ENCODE results near the gene TMEM121.

The TMEM121 gene

DNA sequence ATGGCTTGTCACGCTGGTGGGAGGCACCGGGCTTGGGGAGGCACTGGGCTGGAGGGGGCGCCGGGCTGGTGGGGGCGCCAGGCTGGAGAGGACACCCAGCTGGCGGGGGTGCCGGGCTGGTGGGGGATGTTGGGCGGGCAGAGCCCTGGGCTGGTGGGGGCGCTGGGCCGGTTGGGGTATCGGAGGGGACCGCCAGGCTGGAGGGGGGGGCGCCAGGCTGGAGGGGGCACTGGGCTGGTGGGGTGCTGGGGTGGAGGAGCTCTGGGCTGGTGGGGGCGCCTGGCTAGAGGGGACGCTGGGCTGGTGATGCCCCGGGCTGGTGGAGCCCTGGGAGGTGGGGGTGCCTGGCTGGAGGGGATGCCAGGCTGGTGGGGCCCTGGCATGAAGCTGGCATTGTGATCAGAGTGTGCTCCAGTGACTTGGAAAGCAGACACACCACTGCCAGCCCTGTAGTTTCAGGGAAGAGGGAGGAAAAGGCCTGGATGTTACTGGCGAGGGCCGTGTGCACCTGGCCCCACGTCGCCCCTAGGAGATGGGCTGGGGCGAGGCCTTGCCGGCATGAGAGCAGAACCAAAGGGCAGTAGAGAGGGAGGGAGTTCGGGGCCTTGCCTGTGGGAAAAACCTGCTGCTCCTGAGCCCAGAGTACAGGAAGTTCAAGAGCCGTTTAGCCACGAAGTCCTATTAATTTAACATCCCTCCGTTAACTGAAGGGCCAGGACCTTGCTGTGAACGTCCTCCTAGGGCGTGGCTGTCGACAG lies 22.3 kb upstream of the TMEM121 start:
- peak overlapping the region; percentile 13; the same call in 1 of the 2 replicates for H3K9ac ChIP-seq
- peak overlapping the region; percentile 52 for H3K27ac ChIP-seq
- H4K20me1 ChIP-seq = no peaks in the 10 kb centered on the region
- peaks cover 12% of the 10 kb centered on the region for H3K36me3 ChIP-seq
- H3K4me1 ChIP-seq = peaks cover 54% of the 10 kb centered on the region
- TF ChIP-seq Cebpa-rat (IDR thresholded peaks at IDR 0.05) = no peak
- no peaks in the 10 kb centered on the region for H3K9me3 ChIP-seq
- no peaks in the 10 kb centered on the region for H3K27me3 ChIP-seq
- H3K4me2 ChIP-seq = peak overlapping the region; percentile 62
- H3K4me3 ChIP-seq = no peak overlapping the region

DNA sequence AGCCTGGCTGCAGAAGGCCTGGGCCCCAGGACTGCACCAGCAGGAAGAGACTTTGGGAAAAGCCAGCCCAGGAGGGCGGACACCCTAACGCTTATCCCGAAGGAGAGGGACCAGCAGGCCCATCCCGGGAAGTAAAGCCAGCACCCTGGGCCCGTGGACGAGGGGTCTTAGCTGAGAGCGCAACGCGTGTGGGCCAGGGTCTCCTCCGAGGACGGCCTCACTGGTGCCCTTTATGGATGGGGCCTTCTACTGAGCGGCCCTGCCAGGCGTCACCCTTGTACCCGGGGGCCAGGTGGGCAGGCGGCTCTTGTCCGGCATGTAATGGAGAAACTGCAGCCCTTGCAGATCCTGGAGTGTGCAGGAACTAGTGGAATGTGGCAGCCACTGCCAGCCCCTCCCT lies 21.3 kb upstream of the TMEM121 start:
- Histone ChIP-seq H4K20me1 (no peaks in the 10 kb centered on the region), H3K27me3 (no peaks in the 10 kb centered on the region), H3K36me3 (peaks cover 3% of the 10 kb centered on the region; the same call in 1 of the 2 replicates), H3K4me3 (no peak overlapping the region), H3K9me3 (no peaks in the 10 kb centered on the region), H3K27ac (peak overlapping the region; percentile 52; the same call in 1 of the 2 replicates), H3K4me1 (peaks cover 54% of the 10 kb centered on the region), H3K9ac (peak overlapping the region; percentile 13), H3K4me2 (peak overlapping the region; percentile 62)
- no peak for TF ChIP-seq Cebpa-rat (IDR thresholded peaks at IDR 0.05)

DNA sequence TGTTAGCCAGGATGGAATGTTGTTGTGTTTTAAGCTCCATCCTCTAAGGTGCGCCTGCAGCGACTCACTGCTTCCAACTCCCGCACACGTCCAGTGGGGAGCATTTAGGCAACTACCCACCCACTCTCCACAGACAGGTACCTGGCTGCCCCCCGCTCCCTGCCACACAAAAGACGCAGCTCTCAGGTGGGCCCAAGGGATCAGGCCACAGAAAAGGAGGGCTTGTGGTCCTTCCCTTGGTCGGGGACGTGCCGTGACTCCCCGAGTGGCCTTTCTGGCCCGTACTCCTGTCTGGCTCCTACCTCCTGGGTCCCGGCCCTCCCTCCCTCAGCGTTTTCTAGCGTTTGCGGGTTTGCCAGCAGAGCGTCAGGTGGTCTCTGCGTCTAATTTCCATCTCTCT lies 19.1 kb upstream of the TMEM121 start:
- H3K27me3 ChIP-seq = no peaks in the 10 kb centered on the region
- H4K20me1 ChIP-seq = no peaks in the 10 kb centered on the region
- no peak for TF ChIP-seq Cebpa-rat (IDR thresholded peaks at IDR 0.05)
- H3K9me3 ChIP-seq = no peaks in the 10 kb centered on the region
- peak overlapping the region; percentile 66 for H3K4me2 ChIP-seq
- H3K4me1 ChIP-seq = peaks cover 59% of the 10 kb centered on the region
- no peak overlapping the region for H3K4me3 ChIP-seq
- H3K9ac ChIP-seq = no peak overlapping the region
- H3K27ac ChIP-seq = no peak overlapping the region
- no peaks in the 10 kb centered on the region for H3K36me3 ChIP-seq

DNA sequence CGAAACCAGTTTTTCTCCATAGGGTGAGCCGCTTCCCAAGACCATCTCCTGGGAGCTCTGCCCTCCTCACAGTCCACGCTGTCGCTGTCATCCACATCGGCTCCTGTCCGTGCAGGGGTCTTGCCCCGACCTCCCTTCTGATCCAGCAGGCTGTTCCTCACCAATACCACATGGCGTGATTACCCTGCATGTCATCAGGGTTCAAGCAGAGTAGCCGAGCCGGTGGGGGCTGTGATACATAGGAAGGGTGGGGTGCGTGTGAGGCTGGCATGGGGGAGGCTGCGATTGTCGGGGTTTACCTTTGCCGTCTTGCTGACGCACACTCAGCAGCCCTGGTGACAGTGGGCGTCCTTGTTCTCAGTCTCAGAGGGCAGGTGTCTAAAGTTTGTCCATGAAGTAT lies 18.3 kb upstream of the TMEM121 start:
- Histone ChIP-seq H3K27me3 (no peaks in the 10 kb centered on the region), H3K4me2 (peak overlapping the region; percentile 66)

DNA sequence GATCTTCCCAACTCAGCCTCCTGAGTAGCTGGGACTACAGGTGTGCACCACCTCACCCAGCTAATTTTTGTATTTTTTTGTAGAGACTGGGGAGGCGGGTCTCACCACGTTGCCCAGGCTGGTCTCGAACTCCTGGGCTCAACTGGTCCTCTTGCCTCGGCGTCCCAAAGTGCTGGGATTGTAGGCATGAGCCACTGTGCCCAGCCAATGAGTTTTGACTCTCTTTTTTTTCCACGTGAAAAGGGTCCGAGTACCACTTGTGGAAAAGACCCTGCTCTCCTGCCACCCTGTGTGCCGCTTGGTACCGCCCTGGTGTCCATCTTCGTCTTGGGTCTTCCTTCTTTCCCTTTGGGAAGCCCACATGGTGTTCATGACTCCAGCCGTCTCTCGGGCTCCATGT lies 17.8 kb upstream of the TMEM121 start:
- no peaks in the 10 kb centered on the region for H4K20me1 ChIP-seq
- H3K27me3 ChIP-seq = no peaks in the 10 kb centered on the region
- no peak for TF ChIP-seq Cebpa-rat (IDR thresholded peaks at IDR 0.05)
- peaks cover 48% of the 10 kb centered on the region for H3K4me1 ChIP-seq
- no peaks in the 10 kb centered on the region for H3K36me3 ChIP-seq
- H3K4me2 ChIP-seq = peak overlapping the region; percentile 66; the same call in 1 of the 2 replicates
- no peak overlapping the region for H3K27ac ChIP-seq
- no peak overlapping the region for H3K9ac ChIP-seq
- no peaks in the 10 kb centered on the region for H3K9me3 ChIP-seq
- H3K4me3 ChIP-seq = no peak overlapping the region

More for the DNA sequence above, 18.3 kb upstream of the TMEM121 start:
- no peak overlapping the region for H3K27ac ChIP-seq
- no peaks in the 10 kb centered on the region for H3K36me3 ChIP-seq
- H3K4me3 ChIP-seq = no peak overlapping the region
- H4K20me1 ChIP-seq = no peaks in the 10 kb centered on the region
- no peak overlapping the region for H3K9ac ChIP-seq
- no peaks in the 10 kb centered on the region for H3K9me3 ChIP-seq
- H3K4me1 ChIP-seq = peaks cover 53% of the 10 kb centered on the region
- TF ChIP-seq Cebpa-rat (IDR thresholded peaks at IDR 0.05) = no peak

DNA sequence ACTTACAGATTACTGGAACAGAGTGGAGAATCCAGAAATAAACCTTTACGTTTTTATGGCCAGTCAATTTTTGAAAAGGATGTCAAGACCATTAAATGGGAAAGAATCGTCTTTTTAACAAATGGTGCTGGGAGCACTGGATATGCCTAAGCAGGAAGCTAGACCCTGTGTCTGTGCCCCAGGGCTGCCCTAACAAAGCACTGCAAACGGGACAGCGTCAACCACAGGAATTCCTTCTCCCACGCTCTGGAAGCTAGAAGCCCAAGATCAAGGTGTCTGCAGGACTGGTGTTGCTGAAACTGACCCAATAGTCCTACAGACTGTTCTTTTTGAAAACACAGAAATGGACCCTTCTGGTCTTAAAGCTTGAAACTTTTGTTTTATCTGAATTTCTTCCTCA lies 9.3 kb upstream of the TMEM121 start:
- Histone ChIP-seq H3K9ac (no peak overlapping the region), H3K4me2 (no peak overlapping the region), H3K36me3 (no peaks in the 10 kb centered on the region), H3K4me1 (peaks cover 4% of the 10 kb centered on the region; the same call in 1 of the 2 replicates), H3K27ac (no peak overlapping the region), H3K9me3 (peaks cover 24% of the 10 kb centered on the region), H3K27me3 (no peaks in the 10 kb centered on the region), H4K20me1 (no peaks in the 10 kb centered on the region), H3K4me3 (no peak overlapping the region)
- no peak for TF ChIP-seq Cebpa-rat (IDR thresholded peaks at IDR 0.05)

DNA sequence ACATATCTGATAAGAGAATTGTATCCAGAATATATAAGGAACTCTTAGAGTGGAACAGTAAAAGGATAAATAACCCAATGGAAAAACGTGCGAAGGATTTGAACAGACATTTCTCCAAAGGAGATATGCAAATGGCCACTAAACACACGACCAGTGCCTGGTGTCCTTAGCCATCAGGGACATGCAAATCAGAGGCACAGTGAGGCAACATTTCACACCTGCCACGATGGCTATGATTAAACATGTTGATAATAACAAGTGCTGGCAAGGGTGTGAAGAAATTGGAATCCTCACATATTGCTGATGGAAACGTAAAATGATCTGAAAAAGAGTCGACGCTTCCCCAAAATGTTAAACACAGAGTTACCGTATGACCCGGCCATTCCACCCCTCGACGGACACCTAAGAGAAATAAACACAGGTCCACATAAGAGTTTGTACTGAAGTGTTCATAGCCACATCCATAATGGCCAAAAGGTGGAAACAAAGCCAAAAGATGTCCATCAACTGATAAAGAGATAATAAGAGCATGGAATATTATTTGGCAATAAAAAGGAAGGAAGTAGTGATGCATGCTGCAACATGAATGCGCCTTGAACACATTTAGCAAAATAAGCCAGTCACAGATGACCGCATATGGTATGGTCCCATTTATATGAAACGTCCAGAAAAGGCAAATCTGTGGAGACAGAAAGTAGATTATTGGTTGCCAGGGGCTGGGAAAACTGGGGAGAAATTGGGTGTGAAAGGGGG lies 6.3 kb upstream of the TMEM121 start:
- no peaks in the 10 kb centered on the region for H3K4me1 ChIP-seq
- H3K36me3 ChIP-seq = no peaks in the 10 kb centered on the region
- H3K9ac ChIP-seq = no peak overlapping the region
- no peaks in the 10 kb centered on the region for H4K20me1 ChIP-seq
- H3K27me3 ChIP-seq = no peaks in the 10 kb centered on the region
- TF ChIP-seq Cebpa-rat (IDR thresholded peaks at IDR 0.05) = no peak
- no peak overlapping the region for H3K4me2 ChIP-seq
- peaks cover 16% of the 10 kb centered on the region for H3K9me3 ChIP-seq
- no peak overlapping the region for H3K4me3 ChIP-seq
- no peak overlapping the region for H3K27ac ChIP-seq

DNA sequence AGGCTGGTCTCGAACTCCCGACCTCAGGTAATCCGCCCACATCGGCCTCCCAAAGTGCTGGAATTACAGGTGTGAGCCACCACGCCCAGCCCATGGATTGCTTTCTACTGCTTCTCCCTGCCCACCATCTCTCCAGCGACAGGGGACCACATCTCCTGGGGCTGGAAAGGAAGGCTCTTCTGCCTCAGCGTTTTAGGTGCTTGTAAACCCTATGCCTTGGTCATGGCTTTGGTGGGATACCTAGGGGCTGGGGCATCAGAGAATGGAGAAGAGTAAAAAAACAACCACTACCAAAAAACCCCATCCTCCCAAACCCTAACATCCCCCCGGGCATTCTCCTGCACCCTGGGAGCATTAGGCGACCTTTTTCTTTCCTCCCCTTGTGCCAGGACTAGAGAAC lies 1.1 kb upstream of the TMEM121 start:
- H3K36me3 ChIP-seq = no peaks in the 10 kb centered on the region
- no peaks in the 10 kb centered on the region for H3K9me3 ChIP-seq
- no peak overlapping the region for H3K27ac ChIP-seq
- H3K4me2 ChIP-seq = peak overlapping the region; percentile 100; the same call in 1 of the 2 replicates
- H4K20me1 ChIP-seq = no peaks in the 10 kb centered on the region
- peaks cover 27% of the 10 kb centered on the region for H3K4me1 ChIP-seq
- no peak for TF ChIP-seq Cebpa-rat (IDR thresholded peaks at IDR 0.05)
- H3K27me3 ChIP-seq = no peaks in the 10 kb centered on the region
- no peak overlapping the region for H3K9ac ChIP-seq
- no peak overlapping the region for H3K4me3 ChIP-seq

DNA sequence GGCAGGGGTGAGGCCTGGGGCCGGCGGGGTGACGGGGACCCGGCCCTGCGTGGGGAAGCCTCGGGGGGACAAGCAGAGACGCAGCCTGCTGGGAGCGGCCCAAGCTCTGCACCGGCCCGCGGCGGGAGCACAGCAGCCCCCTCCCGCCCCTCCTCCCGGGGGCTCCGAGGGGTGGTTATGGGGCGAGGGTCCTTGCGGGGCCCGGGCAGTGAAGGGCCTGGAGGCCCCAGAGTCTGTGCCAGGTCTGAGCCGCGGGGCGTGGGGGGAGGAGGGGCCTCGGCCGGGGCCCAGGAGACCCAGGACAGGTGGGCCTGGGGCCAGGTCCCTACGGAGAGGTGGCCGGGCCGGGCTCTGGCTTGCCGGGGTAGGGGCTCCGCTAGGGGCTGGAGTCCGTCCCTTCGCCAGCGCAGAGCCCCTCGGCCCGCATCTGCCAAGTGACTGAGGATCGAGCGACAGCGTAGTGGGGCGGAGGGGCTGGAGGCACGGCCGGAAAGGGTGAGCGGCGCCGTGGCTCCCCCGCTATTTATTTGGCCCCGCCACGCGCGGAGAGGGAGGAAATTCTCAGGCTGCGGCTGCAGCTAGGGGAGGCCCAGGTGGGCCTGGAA lies 495 bp downstream of the TMEM121 start:
- Histone ChIP-seq H3K36me3 (no peaks in the 10 kb centered on the region), H3K4me2 (peak overlapping the region; percentile 100), H3K4me1 (peaks cover 42% of the 10 kb centered on the region), H3K9me3 (no peaks in the 10 kb centered on the region), H3K9ac (peak overlapping the region; percentile 94), H3K4me3 (peak overlapping the region; percentile 84), H3K27me3 (no peaks in the 10 kb centered on the region), H4K20me1 (no peaks in the 10 kb centered on the region), H3K27ac (peak overlapping the region; percentile 96)
- TF ChIP-seq Cebpa-rat (IDR thresholded peaks at IDR 0.05) = no peak

Measured in BLaER1 (cell line).